Measurements from ENCODE around the gene HTD2. TPM values are rescaled to one million over a fixed set of nuclear protein-coding genes. Genes with fewer than 3 reads are reported as not detected.
A peak's percentile ranks its signal among the peaks of the same experiment; 100 is the strongest.

The HTD2 gene
- total and polyA plus RNA-seq, 2 of the 4 experiments (the other 2 are of a cell fraction) = 6.4 to 13.3 TPM

- Histone ChIP-seq H3K36me3 (ENCODE audit: control insufficient read depth, insufficient read depth, low read length) (peaks cover 20% of the 10 kb centered on the region), H2BK20ac (ENCODE audit: low read depth, low read length) (no peak overlapping the region), H3K9ac (ENCODE audit: low read depth, low read length) (no peak overlapping the region), H3K27ac (ENCODE audit: insufficient read depth, low read length) (no peak overlapping the region), H2BK120ac (ENCODE audit: low read depth, low read length) (no peak overlapping the region), H3K4ac (ENCODE audit: low read depth, low read length) (no peak overlapping the region), H3K4me1 (ENCODE audit: control insufficient read depth, insufficient read depth, low read length) (peaks cover 6% of the 10 kb centered on the region), H2AK9ac (replicated peaks; ENCODE audit: low read depth, low read length, poor library complexity) (no peak overlapping the region), H2AK5ac (ENCODE audit: low read depth, low read length) (no peak overlapping the region), H4K20me1 (ENCODE audit: insufficient read depth, low read length) (peaks cover 36% of the 10 kb centered on the region), H4K91ac (ENCODE audit: insufficient read depth, low read depth, low read length) (no peak overlapping the region), H3K14ac (replicated peaks; ENCODE audit: low read depth, low read length) (no peak overlapping the region), H3K79me1 (ENCODE audit: low read depth in 1 of 2, low read length in 2 of 2) (peaks cover 25 to 49% of the 10 kb centered on the region in 2 experiments), H3K9me1 (ENCODE audit: insufficient read depth, low read length) (peaks cover 4% of the 10 kb centered on the region), H3K23ac (ENCODE audit: low read depth, low read length) (no peak overlapping the region; the same call in 1 of the 2 replicates), H2AFZ (replicated peaks; ENCODE audit: low read length, poor library complexity) (no peak overlapping the region), H3K4me2 (ENCODE audit: low read depth, low read length) (no peak overlapping the region), H2BK5ac (ENCODE audit: low read depth, low read length, poor library complexity, severe bottlenecking) (no peak overlapping the region), H3K56ac (ENCODE audit: extremely low read depth, insufficient read depth, low read length) (no peak overlapping the region), H4K8ac (ENCODE audit: low read depth in 2 of 2, low read length in 2 of 2) (no peak overlapping the region), H4K5ac (ENCODE audit: low read depth, low read length) (no peak overlapping the region), H3K27me3 (ENCODE audit: control insufficient read depth, insufficient read depth, low read length) (no peaks in the 10 kb centered on the region), H2BK15ac (ENCODE audit: low read depth, low read length) (no peak overlapping the region), H3K9me3 (ENCODE audit: control insufficient read depth, insufficient read depth, low read length) (no peaks in the 10 kb centered on the region), H3K18ac (ENCODE audit: low read depth, low read length) (no peak overlapping the region), H3K4me3 (ENCODE audit: insufficient read depth, low read depth, low read length) (no peak overlapping the region)
- intact Hi-C loops (cut with micrococcal nuclease) (loop anchor here (10.0 kb wide), 1 partner anchor 316 kb away; no protein-coding TSS in a partner anchor), dilution Hi-C loops (cut with HindIII; ENCODE audit: low sequenced_read_pairs, unreplicated experiment) (no loop called here), in situ Hi-C loops (cut with MboI; ENCODE audit: low sequenced_read_pairs) (loop anchor here (10.0 kb wide), 1 partner anchor 304 kb away; the partner anchor contains the start of gene FLNB)
- no CpG with 5 or more reads among the region's 1 CpG for WGBS, 2 experiments (ENCODE audit: extremely low coverage in 2 of 2, insufficient read length in 1 of 2)
- DNase-seq = peak; percentile 12
- no TSS peak for BruUV-seq (replicated peaks)
- no peak for TF ChIP-seq RCOR1 (IDR thresholded peaks at IDR 0.05; ENCODE audit: insufficient replicate concordance, low read length)
- TF ChIP-seq NFE2L2 (IDR thresholded peaks at IDR 0.05; ENCODE audit: low read depth, low read length) = no peak
- TF ChIP-seq BHLHE40 (IDR thresholded peaks at IDR 0.05; ENCODE audit: low read depth, low read length) = no peak
- TF ChIP-seq FOS (IDR thresholded peaks at IDR 0.05; ENCODE audit: low read depth, low read length) = no peak
- no peak for TF ChIP-seq RAD21 (IDR thresholded peaks at IDR 0.05; ENCODE audit: low read length)
- TF ChIP-seq, protein P1, sequence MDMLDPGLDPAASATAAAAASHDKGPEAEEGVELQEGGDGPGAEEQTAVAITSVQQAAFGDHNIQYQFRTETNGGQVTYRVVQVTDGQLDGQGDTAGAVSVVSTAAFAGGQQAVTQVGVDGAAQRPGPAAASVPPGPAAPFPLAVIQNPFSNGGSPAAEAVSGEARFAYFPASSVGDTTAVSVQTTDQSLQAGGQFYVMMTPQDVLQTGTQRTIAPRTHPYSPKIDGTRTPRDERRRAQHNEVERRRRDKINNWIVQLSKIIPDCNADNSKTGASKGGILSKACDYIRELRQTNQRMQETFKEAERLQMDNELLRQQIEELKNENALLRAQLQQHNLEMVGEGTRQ (IDR thresholded peaks at IDR 0.05; ENCODE audit: low read depth, low read length) = no peak
- TF ChIP-seq RFX5 (IDR thresholded peaks at IDR 0.05; ENCODE audit: low read depth, low read length) = no peak
- no peak for TF ChIP-seq CEBPB (IDR thresholded peaks at IDR 0.05; ENCODE audit: low read depth, low read length)
- TF ChIP-seq, protein P2, sequence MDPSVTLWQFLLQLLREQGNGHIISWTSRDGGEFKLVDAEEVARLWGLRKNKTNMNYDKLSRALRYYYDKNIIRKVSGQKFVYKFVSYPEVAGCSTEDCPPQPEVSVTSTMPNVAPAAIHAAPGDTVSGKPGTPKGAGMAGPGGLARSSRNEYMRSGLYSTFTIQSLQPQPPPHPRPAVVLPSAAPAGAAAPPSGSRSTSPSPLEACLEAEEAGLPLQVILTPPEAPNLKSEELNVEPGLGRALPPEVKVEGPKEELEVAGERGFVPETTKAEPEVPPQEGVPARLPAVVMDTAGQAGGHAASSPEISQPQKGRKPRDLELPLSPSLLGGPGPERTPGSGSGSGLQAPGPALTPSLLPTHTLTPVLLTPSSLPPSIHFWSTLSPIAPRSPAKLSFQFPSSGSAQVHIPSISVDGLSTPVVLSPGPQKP (IDR thresholded peaks at IDR 0.05; ENCODE audit: borderline replicate concordance, low read depth, low read length) = no peak
- no peak for TF ChIP-seq SMC3 (IDR thresholded peaks at IDR 0.05; ENCODE audit: low read depth, low read length)
- no peak for TF ChIP-seq CTCF (conservative IDR thresholded peaks at IDR 0.05; ENCODE audit: low read depth, low read length)
- POLR2A ChIA-PET (ENCODE audit: unreplicated experiment) = no interaction called here
- CTCF ChIA-PET = interaction anchor here (0.5 to 1.0 kb wide), 2 partner anchors 12 to 267 kb away, joined by 3 read pairs; no protein-coding TSS in a partner anchor
- no peak for ATAC-seq (ENCODE audit: low read depth)
Observed at GRCh38 chr3:58308728-58309127, 2.4 kb downstream of the HTD2 start.

Data from IMR-90 (cell line).